OCI-LY1 (cell line): ENCODE measurements around the gene HOXA9.
A peak's percentile ranks its signal among the peaks of the same experiment; 100 is the strongest.

Experiments
- H2AFZ ChIP-seq: fragments of 200-600 bp; sonication (generic), shearing (Covaris generic); 2 replicates; pipeline ENCODE4 v1.6.0; 2014; ENCODE audit warnings: antibody characterized with exemption, mild to moderate bottlenecking, low read length
- H3F3A ChIP-seq: fragments of 200-600 bp; sonication (generic), shearing (Covaris generic); 2 replicates; pipeline ENCODE4 v1.6.0; 2014; ENCODE audit warnings: mild to moderate bottlenecking, antibody characterized with exemption, low read length, moderate library complexity; ENCODE audit not compliant: insufficient read depth
- H3K27ac ChIP-seq: fragments of 200-600 bp; sonication (generic); 2 replicates; pipeline ENCODE4 v1.5.1; 2014; ENCODE audit warnings: low read length, mixed run types, mild to moderate bottlenecking, low read depth; ENCODE audit not compliant: poor library complexity, severe bottlenecking
- H3K27me3 ChIP-seq: fragments of 200-600 bp; sonication (generic); 2 replicates; pipeline ENCODE4 v1.6.0; 2014; ENCODE audit warnings: antibody characterized with exemption, mild to moderate bottlenecking, low read length, moderate library complexity; ENCODE audit not compliant: insufficient read depth
- H3K36me3 ChIP-seq: fragments of 200-600 bp; sonication (generic); 2 replicates; pipeline ENCODE4 v1.6.1; 2014; ENCODE audit warnings: mild to moderate bottlenecking, antibody characterized with exemption, low read length, moderate library complexity, mixed read lengths; ENCODE audit not compliant: insufficient read depth
- H3K4me1 ChIP-seq: fragments of 200-600 bp; sonication (generic); 2 replicates; pipeline ENCODE4 v1.5.1; 2014; ENCODE audit warnings: mild to moderate bottlenecking, low read length, moderate library complexity; ENCODE audit not compliant: insufficient read depth, severe bottlenecking
- H3K4me2 ChIP-seq: fragments of 200-600 bp; sonication (generic), shearing (Covaris generic); 2 replicates; pipeline ENCODE4 v1.6.1; 2014; ENCODE audit warnings: low read length
- H3K4me3 ChIP-seq: fragments of 200-600 bp; sonication (generic); 2 replicates; pipeline ENCODE4 v1.5.1; 2014; ENCODE audit warnings: low read length, low read depth, mild to moderate bottlenecking, mixed read lengths; ENCODE audit not compliant: poor library complexity, severe bottlenecking
- H3K79me2 ChIP-seq: fragments of 200-600 bp; shearing (Covaris generic); 2 replicates; pipeline ENCODE4 v1.6.1; 2016; ENCODE audit warnings: mixed run types, low read length, mixed read lengths; ENCODE audit not compliant: insufficient read depth
- H3K9ac ChIP-seq: fragments of 200-600 bp; sonication (generic), shearing (Covaris generic); 2 replicates; pipeline ENCODE4 v1.6.1; 2014; ENCODE audit warnings: mild to moderate bottlenecking, low read length, mixed read lengths
- H3K9me2 ChIP-seq: fragments of 200-600 bp; sonication (generic), shearing (Covaris generic); 2 replicates; pipeline ENCODE4 v1.6.1; 2014; ENCODE audit warnings: low read depth, mild to moderate bottlenecking, low read length, mixed read lengths
- H3K9me3 ChIP-seq: fragments of 200-600 bp; shearing (Covaris generic); 2 replicates; pipeline ENCODE4 v1.6.1; 2014; ENCODE audit warnings: low read length, mixed read lengths
- H4K20me1 ChIP-seq: fragments of 200-600 bp; sonication (generic), shearing (Covaris generic); 2 replicates; pipeline ENCODE4 v1.6.0; 2016; ENCODE audit warnings: mild to moderate bottlenecking, low read length; ENCODE audit not compliant: insufficient read depth
- EZH2 ChIP-seq: fragments of 200-600 bp; sonication (generic), shearing (Covaris generic); IDR thresholded peaks from 2 replicates; pipeline ENCODE4 v1.8.0; 2017; ENCODE audit warnings: borderline replicate concordance, mixed run types, mild to moderate bottlenecking, antibody characterized with exemption, low read length, moderate library complexity, mixed read lengths
- TF ChIP-seq, protein P1 (sequence below): fragments of 200-600 bp; sonication (generic), shearing (Covaris generic); IDR thresholded peaks from 2 replicates; pipeline ENCODE4 v1.5.1; 2017; ENCODE audit warnings: mild to moderate bottlenecking, antibody characterized with exemption, low read length, moderate library complexity, mixed read lengths

Gene HOXA9

DNA sequence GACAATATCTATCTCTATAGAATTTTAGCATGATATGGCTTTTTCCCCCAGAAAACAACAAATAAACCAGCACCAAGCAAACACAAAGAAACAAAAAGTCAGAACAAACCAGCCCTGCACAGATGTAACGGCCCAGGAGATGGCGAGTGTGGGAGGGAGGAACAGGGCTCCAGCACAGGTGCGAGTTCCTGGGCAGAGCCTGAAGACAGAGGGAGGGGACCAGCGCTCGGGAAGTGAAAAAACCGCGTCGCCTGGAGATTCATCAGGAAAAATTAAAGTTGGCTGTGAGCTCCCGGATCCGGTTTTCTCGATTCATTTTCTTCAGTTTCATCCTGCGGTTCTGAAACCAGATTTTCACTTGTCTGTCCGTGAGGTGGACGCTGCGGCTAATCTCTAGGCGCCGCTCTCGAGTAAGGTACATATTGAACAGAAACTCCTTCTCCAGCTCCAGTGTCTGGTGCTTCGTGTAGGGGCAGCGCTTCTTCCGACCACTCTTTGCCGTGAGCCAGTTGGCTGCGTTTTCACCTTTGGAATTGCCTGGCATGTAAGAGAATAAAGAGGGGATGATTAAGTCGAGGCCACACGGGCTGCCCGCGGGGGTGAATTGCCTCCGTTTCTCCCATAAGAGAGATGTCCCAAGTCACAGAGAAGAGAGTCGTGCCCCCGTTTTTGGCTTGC, 6.4 kb upstream of the HOXA9 start:
- Histone ChIP-seq H4K20me1 (no peaks in the 10 kb centered on the region), H3F3A (no peaks in the 10 kb centered on the region), H3K27ac (no peak overlapping the region), H3K79me2 (no peaks in the 10 kb centered on the region), H3K4me3 (no peak overlapping the region), H3K9me2 (no peaks in the 10 kb centered on the region), H3K4me2 (peak overlapping the region; percentile 8; the same call in 1 of the 2 replicates), H3K4me1 (peaks cover 16% of the 10 kb centered on the region), H3K9ac (no peak overlapping the region), H2AFZ (no peak overlapping the region), H3K36me3 (no peaks in the 10 kb centered on the region), H3K9me3 (no peaks in the 10 kb centered on the region), H3K27me3 (peaks cover 13% of the 10 kb centered on the region; the same call in 1 of the 2 replicates)
- no peak for TF ChIP-seq EZH2
- TF ChIP-seq, protein P1, sequence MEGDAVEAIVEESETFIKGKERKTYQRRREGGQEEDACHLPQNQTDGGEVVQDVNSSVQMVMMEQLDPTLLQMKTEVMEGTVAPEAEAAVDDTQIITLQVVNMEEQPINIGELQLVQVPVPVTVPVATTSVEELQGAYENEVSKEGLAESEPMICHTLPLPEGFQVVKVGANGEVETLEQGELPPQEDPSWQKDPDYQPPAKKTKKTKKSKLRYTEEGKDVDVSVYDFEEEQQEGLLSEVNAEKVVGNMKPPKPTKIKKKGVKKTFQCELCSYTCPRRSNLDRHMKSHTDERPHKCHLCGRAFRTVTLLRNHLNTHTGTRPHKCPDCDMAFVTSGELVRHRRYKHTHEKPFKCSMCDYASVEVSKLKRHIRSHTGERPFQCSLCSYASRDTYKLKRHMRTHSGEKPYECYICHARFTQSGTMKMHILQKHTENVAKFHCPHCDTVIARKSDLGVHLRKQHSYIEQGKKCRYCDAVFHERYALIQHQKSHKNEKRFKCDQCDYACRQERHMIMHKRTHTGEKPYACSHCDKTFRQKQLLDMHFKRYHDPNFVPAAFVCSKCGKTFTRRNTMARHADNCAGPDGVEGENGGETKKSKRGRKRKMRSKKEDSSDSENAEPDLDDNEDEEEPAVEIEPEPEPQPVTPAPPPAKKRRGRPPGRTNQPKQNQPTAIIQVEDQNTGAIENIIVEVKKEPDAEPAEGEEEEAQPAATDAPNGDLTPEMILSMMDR: 0 out of 2 replicates have a peak, but pooled peaks have one; percentile 4

GRCh38 chr7:27171325-27171636, 5.9 kb upstream of the HOXA9 start:
- no peaks in the 10 kb centered on the region for H3K9me3 ChIP-seq
- H3K4me3 ChIP-seq: no peak overlapping the region
- H2AFZ ChIP-seq: no peak overlapping the region
- TF ChIP-seq, protein P1: no peak
- no peak for TF ChIP-seq EZH2
- no peak overlapping the region for H3K9ac ChIP-seq
- H3K27me3 ChIP-seq: peaks cover 13% of the 10 kb centered on the region; the same call in 1 of the 2 replicates
- no peaks in the 10 kb centered on the region for H4K20me1 ChIP-seq
- no peaks in the 10 kb centered on the region for H3K9me2 ChIP-seq
- no peaks in the 10 kb centered on the region for H3K79me2 ChIP-seq
- H3K27ac ChIP-seq: no peak overlapping the region
- no peaks in the 10 kb centered on the region for H3F3A ChIP-seq
- no peak overlapping the region for H3K4me2 ChIP-seq
- H3K36me3 ChIP-seq: no peaks in the 10 kb centered on the region
- H3K4me1 ChIP-seq: peaks cover 16% of the 10 kb centered on the region

- Histone ChIP-seq H3K4me2 (no peak overlapping the region), H4K20me1 (no peaks in the 10 kb centered on the region), H3K27me3 (peaks cover 13% of the 10 kb centered on the region; the same call in 1 of the 2 replicates), H3K4me3 (no peak overlapping the region), H3K27ac (no peak overlapping the region), H3K9ac (no peak overlapping the region), H3F3A (no peaks in the 10 kb centered on the region), H3K9me3 (no peaks in the 10 kb centered on the region), H2AFZ (no peak overlapping the region), H3K4me1 (peaks cover 16% of the 10 kb centered on the region), H3K79me2 (no peaks in the 10 kb centered on the region), H3K9me2 (no peaks in the 10 kb centered on the region), H3K36me3 (no peaks in the 10 kb centered on the region)
- no peak for TF ChIP-seq EZH2
- TF ChIP-seq, protein P1: no peak
These were observed 5.3 kb upstream of the HOXA9 start for GRCh38 chr7:27170426-27171324.
